Measurements from ENCODE around the gene ABHD15.

The ABHD15 gene

DNA sequence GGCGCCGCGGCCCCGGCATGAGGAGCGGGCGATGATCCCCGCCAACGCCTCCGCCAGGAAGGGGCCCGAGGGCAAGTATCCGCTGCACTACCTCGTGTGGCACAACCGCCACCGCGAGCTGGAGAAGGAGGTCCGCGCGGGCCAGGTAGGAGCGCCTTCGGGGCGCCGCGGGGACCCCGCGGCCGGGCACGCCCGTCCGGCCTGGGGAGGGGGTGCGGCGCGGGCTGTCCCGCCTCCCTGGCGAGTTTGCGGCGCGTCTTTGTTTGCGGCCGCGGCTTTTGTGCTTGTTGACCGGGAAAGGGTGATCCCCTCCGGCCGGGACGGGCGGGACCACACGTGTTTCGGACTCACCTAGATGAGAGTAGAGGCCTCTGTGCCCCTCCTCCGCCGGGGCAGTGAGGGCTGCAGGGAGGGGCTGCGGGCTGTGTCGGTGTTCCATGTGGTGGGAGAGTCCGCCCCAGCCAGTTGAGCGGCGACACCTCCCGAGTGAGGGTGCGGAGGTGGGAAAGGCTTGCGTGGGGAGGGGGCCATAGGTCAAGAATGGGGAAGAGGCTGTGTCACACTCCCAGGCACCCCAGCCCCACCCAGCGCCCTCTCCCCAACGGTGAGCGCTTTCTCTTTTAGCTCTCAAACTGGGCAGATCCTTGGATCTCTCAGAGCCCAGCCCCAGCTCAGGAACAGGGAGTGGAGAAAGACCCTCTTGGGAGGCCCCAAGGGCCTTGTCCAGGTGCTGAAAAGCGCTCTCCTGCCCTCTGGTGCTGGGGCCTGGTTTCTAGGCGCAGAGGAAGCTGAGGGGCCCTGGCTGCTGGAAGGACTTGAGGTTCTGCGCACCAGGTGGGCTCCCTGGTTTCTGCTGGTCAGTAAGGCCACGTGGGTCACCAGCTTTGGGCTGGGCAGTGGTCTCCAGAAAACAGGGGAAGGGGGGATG, 27.0 kb upstream of the ABHD15 start:
- Histone ChIP-seq H3K27ac (ENCODE audit: low read length) (no peak overlapping the region), H3K4me1 (ENCODE audit: control insufficient read depth, insufficient read depth, low read length) (peaks cover 28% of the 10 kb centered on the region), H3K4me3 (ENCODE audit: low read length) (peak overlapping the region; percentile 65), H3K36me3 (ENCODE audit: control insufficient read depth, insufficient read depth, low read length) (no peaks in the 10 kb centered on the region), H3K9me3 (ENCODE audit: control insufficient read depth, insufficient read depth, low read length) (no peaks in the 10 kb centered on the region), H3K27me3 (ENCODE audit: control insufficient read depth, insufficient read depth, low read length) (no peaks in the 10 kb centered on the region)
- no peak for DNase-seq (ENCODE audit: low read depth, low spot score)
- WGBS (ENCODE audit: insufficient coverage, insufficient read length), result no CpG with 5 or more reads among the region's 64 CpGs

DNA sequence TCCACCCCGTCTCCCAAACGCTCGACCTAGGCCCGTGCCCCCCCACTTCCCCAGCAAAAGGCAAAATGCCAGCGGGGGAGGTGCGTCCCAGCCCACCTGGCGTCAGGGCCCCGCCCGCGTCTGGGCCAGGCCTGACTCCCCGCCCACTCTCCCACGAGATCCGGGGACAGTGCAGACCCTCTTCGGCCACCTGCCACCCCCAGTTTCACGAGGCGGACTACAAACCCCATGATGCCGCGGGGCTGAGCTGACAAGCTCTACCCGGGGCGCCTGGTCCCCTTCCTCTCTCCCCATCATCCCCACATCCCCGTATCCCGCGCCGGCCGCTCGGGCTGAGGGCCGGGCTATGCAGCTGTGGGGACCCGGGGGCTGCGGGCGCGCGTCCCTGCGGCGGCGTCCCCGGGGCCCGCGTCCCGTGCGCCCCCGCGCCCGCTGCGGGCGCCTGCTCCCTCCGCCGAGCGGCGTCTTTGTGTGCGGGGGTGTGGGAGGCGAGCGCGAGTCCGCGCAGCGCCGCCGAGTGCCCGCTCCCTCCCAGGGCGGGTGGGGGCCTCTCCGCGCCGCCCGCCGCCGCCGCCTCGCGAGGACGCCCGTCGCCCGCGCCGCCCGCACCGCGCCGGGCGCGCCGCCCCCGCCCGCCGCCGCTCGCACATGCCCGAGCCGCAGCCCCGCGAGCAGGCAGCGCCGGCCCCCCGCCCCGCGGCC, 26.2 kb upstream of the ABHD15 start, which contains the start of gene ANKRD13B:
TSS of gene ANKRD13B (plus strand) at position 283 of the 702 bp plus-strand sequence. CDS start 490 bp downstream, outside the sequence.
- no CpG with 5 or more reads among the region's 96 CpGs for WGBS (ENCODE audit: insufficient coverage, insufficient read length)
- Histone ChIP-seq H3K27me3 (ENCODE audit: control insufficient read depth, insufficient read depth, low read length) (no peaks in the 10 kb centered on the region), H3K9me3 (ENCODE audit: control insufficient read depth, insufficient read depth, low read length) (no peaks in the 10 kb centered on the region), H3K4me1 (ENCODE audit: control insufficient read depth, insufficient read depth, low read length) (peaks cover 30% of the 10 kb centered on the region), H3K36me3 (ENCODE audit: control insufficient read depth, insufficient read depth, low read length) (no peaks in the 10 kb centered on the region), H3K4me3 (ENCODE audit: low read length) (peak within 1 kb of the TSS; percentile 65), H3K27ac (ENCODE audit: low read length) (no peak within 1 kb of the TSS)
- DNase-seq (ENCODE audit: low read depth, low spot score), result no peak

DNA sequence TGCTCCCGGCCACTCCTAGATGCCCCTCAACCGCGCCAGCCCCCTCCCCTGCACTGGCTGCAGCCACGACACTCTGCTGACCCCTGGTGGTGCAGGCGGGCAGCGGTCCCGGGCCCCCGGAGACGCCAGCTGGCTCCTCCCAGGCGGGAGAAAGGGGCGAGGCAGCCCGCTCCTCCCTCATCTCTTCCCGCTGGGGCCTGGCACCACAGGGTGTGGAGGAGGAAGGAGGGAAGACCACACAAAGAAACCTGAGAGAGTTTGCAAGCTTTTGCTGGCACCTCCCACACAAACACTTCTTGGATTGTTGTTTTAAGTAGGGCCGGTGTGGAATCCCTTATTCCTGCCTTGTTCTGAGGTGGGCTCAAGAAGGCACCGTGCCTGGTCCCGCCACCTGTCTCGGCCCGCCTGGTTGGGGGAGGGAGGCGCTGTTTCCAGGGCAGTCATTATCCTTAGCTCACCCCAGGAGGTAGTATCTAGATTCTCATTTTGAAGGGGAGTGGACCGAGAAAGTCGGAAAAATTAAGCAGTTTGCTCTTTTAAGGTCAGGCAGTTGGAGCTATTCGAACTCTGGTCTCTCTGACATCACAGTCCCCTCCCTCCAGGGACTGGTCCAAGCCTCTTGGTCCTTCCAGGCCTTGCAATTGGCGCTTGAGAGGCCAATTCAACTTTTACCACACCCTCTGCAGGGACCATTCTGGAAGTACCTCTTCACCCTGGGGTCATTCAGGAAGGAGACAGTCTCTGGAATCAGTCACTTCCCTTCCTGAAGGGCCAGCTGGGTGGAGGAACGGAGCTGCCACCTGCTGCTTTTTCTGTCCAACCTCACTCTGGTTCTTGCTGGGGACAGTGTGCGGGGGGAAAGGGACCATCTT, 25.1 kb upstream of the ABHD15 start:
- no CpG with 5 or more reads among the region's 25 CpGs for WGBS (ENCODE audit: insufficient coverage, insufficient read length)
- no peak overlapping the region for H3K27ac ChIP-seq (ENCODE audit: low read length)
- peaks cover 25% of the 10 kb centered on the region for H3K4me1 ChIP-seq (ENCODE audit: control insufficient read depth, insufficient read depth, low read length)
- H3K27me3 ChIP-seq (ENCODE audit: control insufficient read depth, insufficient read depth, low read length), result no peaks in the 10 kb centered on the region
- peak overlapping the region; percentile 74; the same call in 1 of the 2 replicates for H3K4me3 ChIP-seq (ENCODE audit: low read length)
- H3K36me3 ChIP-seq (ENCODE audit: control insufficient read depth, insufficient read depth, low read length), result no peaks in the 10 kb centered on the region
- DNase-seq (ENCODE audit: low read depth, low spot score), result no peak
- H3K9me3 ChIP-seq (ENCODE audit: control insufficient read depth, insufficient read depth, low read length), result no peaks in the 10 kb centered on the region

DNA sequence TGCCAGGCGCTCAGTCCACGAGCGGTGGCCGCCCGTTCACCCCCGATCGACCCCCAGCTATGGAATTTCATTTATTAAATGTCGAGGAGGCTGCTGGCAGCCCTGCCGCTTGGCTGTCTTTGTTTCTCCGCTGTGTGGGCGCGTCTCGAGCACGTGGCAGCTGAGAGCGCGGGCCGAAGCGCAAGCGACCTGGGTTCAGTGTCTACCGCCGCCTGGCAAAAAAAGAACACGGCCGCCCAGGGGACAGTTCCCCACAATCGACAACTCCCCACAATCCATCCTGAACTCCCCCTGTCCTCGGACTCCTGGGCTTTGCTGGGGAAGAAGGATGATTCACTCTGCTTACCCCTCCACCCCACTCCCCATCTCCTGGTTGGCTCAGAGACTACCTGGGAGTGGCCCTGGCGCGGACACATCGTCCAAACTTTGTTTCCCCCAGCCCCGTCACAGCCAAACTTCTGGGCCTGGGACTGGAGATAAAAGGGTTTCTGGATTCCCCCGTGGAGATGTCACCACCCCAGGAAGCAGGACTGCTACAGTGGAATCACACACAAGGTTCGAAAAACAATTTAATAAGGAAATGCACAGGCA, 24.4 kb upstream of the ABHD15 start:
- Histone ChIP-seq H3K4me3 (ENCODE audit: low read length) (peak overlapping the region; percentile 74; the same call in 1 of the 2 replicates), H3K27me3 (ENCODE audit: control insufficient read depth, insufficient read depth, low read length) (no peaks in the 10 kb centered on the region), H3K27ac (ENCODE audit: low read length) (no peak overlapping the region), H3K36me3 (ENCODE audit: control insufficient read depth, insufficient read depth, low read length) (no peaks in the 10 kb centered on the region), H3K9me3 (ENCODE audit: control insufficient read depth, insufficient read depth, low read length) (no peaks in the 10 kb centered on the region), H3K4me1 (ENCODE audit: control insufficient read depth, insufficient read depth, low read length) (peaks cover 20% of the 10 kb centered on the region)
- DNase-seq (ENCODE audit: low read depth, low spot score), result no peak
- WGBS (ENCODE audit: insufficient coverage, insufficient read length), result no CpG with 5 or more reads among the region's 31 CpGs

DNA sequence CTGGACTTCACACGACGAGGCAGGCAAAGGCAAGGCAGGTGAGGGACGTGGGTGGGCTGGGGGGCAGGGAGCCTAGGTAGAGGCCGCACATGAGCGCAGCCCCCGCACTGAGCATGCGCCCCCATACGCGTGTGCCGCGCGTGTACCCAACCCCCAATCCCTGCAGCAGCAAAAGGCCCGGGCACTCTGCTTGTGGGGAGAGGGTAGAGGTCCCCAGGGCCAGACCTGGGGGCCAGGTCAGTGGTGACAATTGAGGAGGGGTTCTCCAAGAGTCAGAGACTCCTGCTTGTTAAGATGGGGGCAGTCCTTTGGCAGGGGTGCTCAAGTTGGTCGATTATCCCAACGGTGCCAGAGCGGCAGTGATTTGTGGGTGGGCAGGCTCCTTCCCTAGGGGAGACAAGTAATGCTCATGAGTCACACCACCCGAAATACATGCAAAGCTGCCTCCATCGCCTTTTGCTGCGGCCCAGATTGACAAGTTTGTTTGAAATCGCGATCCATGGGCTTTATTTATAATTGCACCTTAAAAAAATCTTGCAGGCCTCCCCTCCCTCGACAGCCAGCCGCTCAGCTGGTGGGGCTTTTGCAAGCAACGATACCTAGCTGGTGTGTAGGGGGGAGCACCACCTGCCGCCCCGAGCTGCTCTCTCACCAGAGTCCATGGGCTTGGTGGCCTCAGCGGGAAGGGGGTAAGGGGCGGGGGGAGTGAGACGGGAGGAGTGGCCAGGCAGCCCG, 23.7 kb upstream of the ABHD15 start:
- no peak overlapping the region for H3K27ac ChIP-seq (ENCODE audit: low read length)
- DNase-seq (ENCODE audit: low read depth, low spot score), result no peak
- peaks cover 18% of the 10 kb centered on the region for H3K4me1 ChIP-seq (ENCODE audit: control insufficient read depth, insufficient read depth, low read length)
- no peaks in the 10 kb centered on the region for H3K9me3 ChIP-seq (ENCODE audit: control insufficient read depth, insufficient read depth, low read length)
- no peaks in the 10 kb centered on the region for H3K36me3 ChIP-seq (ENCODE audit: control insufficient read depth, insufficient read depth, low read length)
- H3K27me3 ChIP-seq (ENCODE audit: control insufficient read depth, insufficient read depth, low read length), result no peaks in the 10 kb centered on the region
- H3K4me3 ChIP-seq (ENCODE audit: low read length), result peak overlapping the region; percentile 74; the same call in 1 of the 2 replicates
- no CpG with 5 or more reads among the region's 30 CpGs for WGBS (ENCODE audit: insufficient coverage, insufficient read length)

DNA sequence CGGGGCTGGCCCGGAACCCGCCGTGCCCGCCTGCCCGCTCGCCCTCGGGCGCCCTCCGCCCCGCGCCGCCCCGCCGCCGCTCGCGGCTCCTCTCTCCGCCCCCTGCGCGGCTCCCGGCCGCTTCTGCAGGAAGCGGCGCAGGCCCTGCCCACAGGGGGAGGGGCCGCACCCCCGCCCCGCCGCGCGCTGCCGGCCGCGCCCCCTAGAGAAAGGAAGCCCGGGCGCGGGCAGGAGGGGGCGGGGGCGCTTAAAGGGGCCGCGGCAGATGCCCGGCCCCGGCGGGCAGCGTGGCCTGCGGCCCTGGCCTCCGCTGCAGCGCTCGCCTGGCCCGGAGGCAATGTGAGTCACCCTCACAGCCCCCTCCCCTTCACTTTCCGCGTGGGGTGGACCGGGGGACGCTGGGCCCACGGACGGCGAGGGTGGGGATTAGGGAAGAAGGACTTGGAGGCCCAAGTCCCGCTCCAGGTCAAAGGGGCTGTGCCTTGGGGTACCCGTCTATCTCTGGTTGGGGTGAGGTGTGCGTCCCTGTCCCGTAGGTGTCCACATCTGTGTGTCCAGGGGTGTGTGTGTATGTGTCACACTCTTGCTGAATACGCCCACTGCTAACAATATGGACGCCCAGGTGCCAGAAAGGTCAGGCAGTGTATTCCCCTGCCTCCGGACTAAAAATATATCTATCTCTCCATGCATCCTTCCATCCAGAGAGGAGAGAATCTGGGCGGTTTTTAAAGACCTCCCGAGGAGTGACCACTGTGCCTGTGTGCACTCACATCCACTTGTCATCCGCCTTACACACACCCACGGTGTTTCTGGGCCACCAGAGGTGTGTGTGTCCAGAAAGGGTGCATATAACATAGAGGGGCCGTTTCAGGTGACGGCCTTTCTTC, 22.9 kb upstream of the ABHD15 start, which contains the start of gene GIT1:
TSS of gene GIT1 (minus strand) at position 125 of the 887 bp plus-strand sequence. CDS start 270 bp downstream, outside the sequence.
- H3K9me3 ChIP-seq (ENCODE audit: control insufficient read depth, insufficient read depth, low read length), result no peaks in the 10 kb centered on the region
- no CpG with 5 or more reads among the region's 70 CpGs for WGBS (ENCODE audit: insufficient coverage, insufficient read length)
- no peak for DNase-seq (ENCODE audit: low read depth, low spot score)
- H3K4me3 ChIP-seq (ENCODE audit: low read length), result peak within 1 kb of the TSS; percentile 71
- no peak within 1 kb of the TSS for H3K27ac ChIP-seq (ENCODE audit: low read length)
- H3K27me3 ChIP-seq (ENCODE audit: control insufficient read depth, insufficient read depth, low read length), result no peaks in the 10 kb centered on the region
- H3K4me1 ChIP-seq (ENCODE audit: control insufficient read depth, insufficient read depth, low read length), result peaks cover 23% of the 10 kb centered on the region
- H3K36me3 ChIP-seq (ENCODE audit: control insufficient read depth, insufficient read depth, low read length), result no peaks in the 10 kb centered on the region

DNA sequence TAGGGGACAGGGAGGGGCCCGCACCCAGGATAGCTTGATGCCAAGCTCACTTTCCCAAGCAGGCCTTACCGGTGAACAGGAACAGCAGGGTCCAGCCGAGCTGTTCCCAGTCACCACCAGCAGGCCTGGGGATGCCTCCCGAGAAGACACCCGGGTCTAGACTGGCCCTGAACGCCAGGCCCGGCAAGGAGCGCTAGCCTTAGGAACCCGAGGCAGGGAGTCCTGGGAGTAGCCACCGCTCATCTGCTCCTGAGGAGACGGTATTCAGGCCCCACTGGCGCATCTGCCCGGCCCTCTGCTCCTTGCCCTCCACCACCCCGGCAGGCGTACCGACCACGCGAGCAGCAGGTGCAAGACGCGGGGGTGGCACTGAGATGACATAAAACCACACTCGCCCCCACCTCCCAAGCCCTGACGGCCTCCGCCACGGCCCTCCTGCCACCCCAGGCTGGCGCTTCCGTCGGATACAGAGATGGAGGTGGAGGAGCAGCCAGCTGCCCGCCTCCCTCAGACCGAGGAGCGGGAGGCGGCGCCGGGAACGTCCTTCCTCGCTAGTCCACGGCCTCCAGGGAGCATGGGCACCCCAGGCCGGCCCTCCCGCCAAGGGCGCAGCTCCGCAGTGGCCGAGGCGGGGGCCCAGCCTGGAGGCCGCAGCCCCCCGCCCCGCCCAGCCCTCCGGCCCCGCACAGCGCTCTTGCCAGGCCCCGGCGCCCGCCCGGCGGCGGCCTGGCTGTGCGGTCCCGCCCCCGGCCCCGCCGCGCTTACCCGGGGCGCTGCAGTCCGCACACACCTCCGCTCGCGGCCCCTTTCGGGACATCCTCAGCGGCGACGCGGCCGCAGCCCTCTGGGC, 21.9 kb upstream of the ABHD15 start:
- no peak overlapping the region for H3K27ac ChIP-seq (ENCODE audit: low read length)
- H3K4me1 ChIP-seq (ENCODE audit: control insufficient read depth, insufficient read depth, low read length), result peaks cover 23% of the 10 kb centered on the region

DNA sequence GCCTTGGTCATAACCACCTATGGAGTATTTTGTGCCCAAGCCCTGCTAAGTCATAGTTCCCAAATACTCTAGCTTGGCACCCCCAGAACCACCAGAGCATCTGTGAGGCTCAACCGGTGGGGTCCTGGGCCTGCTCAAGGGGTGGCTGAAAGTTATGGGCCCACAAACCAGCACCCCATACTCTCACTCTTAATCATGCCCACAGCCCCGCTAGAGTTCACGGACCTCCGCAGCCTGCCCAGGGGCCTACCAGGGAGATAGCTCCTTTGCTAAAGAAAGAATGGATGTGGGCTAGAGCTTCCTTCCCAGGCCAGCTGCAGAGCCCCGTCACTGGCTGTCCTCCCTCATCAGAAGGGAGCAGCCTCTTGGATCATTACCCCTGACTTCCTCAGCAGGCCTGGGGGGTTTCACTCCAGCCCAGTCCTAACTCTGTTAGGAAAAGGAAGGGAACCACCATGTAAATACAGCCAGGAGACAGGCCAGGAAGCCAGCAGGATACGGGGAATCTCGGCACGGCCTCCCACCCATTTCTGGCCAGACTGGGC, 21.3 kb upstream of the ABHD15 start:
- no CpG with 5 or more reads among the region's 8 CpGs for WGBS (ENCODE audit: insufficient coverage, insufficient read length)
- Histone ChIP-seq H3K27me3 (ENCODE audit: control insufficient read depth, insufficient read depth, low read length) (no peaks in the 10 kb centered on the region), H3K9me3 (ENCODE audit: control insufficient read depth, insufficient read depth, low read length) (no peaks in the 10 kb centered on the region), H3K27ac (ENCODE audit: low read length) (no peak overlapping the region), H3K4me1 (ENCODE audit: control insufficient read depth, insufficient read depth, low read length) (peaks cover 23% of the 10 kb centered on the region), H3K4me3 (ENCODE audit: low read length) (peak overlapping the region; percentile 71; the same call in 1 of the 2 replicates), H3K36me3 (ENCODE audit: control insufficient read depth, insufficient read depth, low read length) (peaks cover 5% of the 10 kb centered on the region; the same call in 1 of the 2 replicates)
- DNase-seq (ENCODE audit: low read depth, low spot score), result no peak

More for the DNA sequence above, 21.9 kb upstream of the ABHD15 start:
- WGBS (ENCODE audit: insufficient coverage, insufficient read length), result no CpG with 5 or more reads among the region's 72 CpGs
- Histone ChIP-seq H3K36me3 (ENCODE audit: control insufficient read depth, insufficient read depth, low read length) (no peaks in the 10 kb centered on the region), H3K9me3 (ENCODE audit: control insufficient read depth, insufficient read depth, low read length) (no peaks in the 10 kb centered on the region), H3K27me3 (ENCODE audit: control insufficient read depth, insufficient read depth, low read length) (no peaks in the 10 kb centered on the region), H3K4me3 (ENCODE audit: low read length) (peak overlapping the region; percentile 71)
- DNase-seq (ENCODE audit: low read depth, low spot score), result no peak

Data from iPS DF 6.9 (cell line).